Globus pallidus (tissue), 1 donor: Measurements from ENCODE around the gene RNF186.
"Not testable (repeated sequence)": the region's sequence is repeated elsewhere in the genome, so short reads cannot be mapped to it uniquely, and the experiment has no call there.

Source experiments
- DNase-seq: peaks from one replicate; pipeline ENCODE4 v3.0.0-alpha.2; 2015; ENCODE audit warnings: low spot score

Gene RNF186

GRCh38 chr1:19793360-19794046 lies 21.6 kb downstream of the RNF186 start:
- DNase-seq: no peak

- no peak for DNase-seq
Observed at GRCh38 chr1:19792237-19793002, 22.7 kb downstream of the RNF186 start.

GRCh38 chr1:19790061-19790975 lies 24.8 kb downstream of the RNF186 start:
- DNase-seq: not testable (repeated sequence)

GRCh38 chr1:19786988-19787423 lies 28.1 kb downstream of the RNF186 start:
- DNase-seq: no peak

- no peak for DNase-seq
Observed at GRCh38 chr1:19785660-19786059, 29.4 kb downstream of the RNF186 start.

GRCh38 chr1:19780267-19780877 lies 34.7 kb downstream of the RNF186 start:
- DNase-seq: no peak

- no peak for DNase-seq
Observed at GRCh38 chr1:19776933-19777332, 38.1 kb downstream of the RNF186 start.

GRCh38 chr1:19776287-19776686 lies 38.8 kb downstream of the RNF186 start:
- DNase-seq: no peak

GRCh38 chr1:19775831-19776230 lies 39.3 kb downstream of the RNF186 start:
- DNase-seq: no peak

GRCh38 chr1:19775317-19775716 lies 39.8 kb downstream of the RNF186 start:
- no peak for DNase-seq

- DNase-seq: no peak
Observed at GRCh38 chr1:19774180-19774785, 40.8 kb downstream of the RNF186 start.

- DNase-seq: no peak
Observed at GRCh38 chr1:19773485-19773884, 41.6 kb downstream of the RNF186 start.

GRCh38 chr1:19772053-19772452 lies 43.0 kb downstream of the RNF186 start:
- DNase-seq: no peak

GRCh38 chr1:19771350-19771749 lies 43.7 kb downstream of the RNF186 start:
- DNase-seq: no peak

- DNase-seq: no peak
Observed at GRCh38 chr1:19770436-19771190, 44.5 kb downstream of the RNF186 start.

- DNase-seq: no peak
Observed at GRCh38 chr1:19769211-19769932, 45.7 kb downstream of the RNF186 start.

GRCh38 chr1:19768353-19769210 lies 46.5 kb downstream of the RNF186 start:
- DNase-seq: no peak

- DNase-seq: no peak
Observed at GRCh38 chr1:19765623-19766022, 49.5 kb downstream of the RNF186 start.

GRCh38 chr1:19764848-19765247 lies 50.2 kb downstream of the RNF186 start:
- no peak for DNase-seq
